Neuronal stem cell (in vitro differentiated cells): ENCODE measurements around the gene TXLNA.

Source experiments
- DNase-seq: peaks from one replicate; pipeline ENCODE4 v3.0.0-alpha.2; 2013; ENCODE audit warnings: low spot score
- H2AFZ ChIP-seq: one replicate; pipeline ENCODE4 v1.6.1; 2013; ENCODE audit warnings: mild to moderate bottlenecking, low read length, inconsistent platforms
- H2AK5ac ChIP-seq: 2 replicates; pipeline ENCODE4 v1.6.1; 2013; ENCODE audit warnings: low read depth, mild to moderate bottlenecking, inconsistent platforms, low read length, moderate library complexity, mixed read lengths
- H2BK120ac ChIP-seq: 2 replicates; pipeline ENCODE4 v1.6.1; 2013; ENCODE audit warnings: low read depth, mild to moderate bottlenecking, inconsistent platforms, low read length, moderate library complexity, mixed read lengths
- H2BK12ac ChIP-seq: one replicate; pipeline ENCODE4 v1.6.1; 2013; ENCODE audit warnings: low read length, inconsistent platforms
- H2BK15ac ChIP-seq: 2 replicates; pipeline ENCODE4 v1.6.1; 2013; ENCODE audit warnings: mild to moderate bottlenecking, low read length, inconsistent platforms, mixed read lengths
- H2BK5ac ChIP-seq: one replicate; pipeline ENCODE4 v1.6.1; 2013; ENCODE audit warnings: inconsistent platforms, mild to moderate bottlenecking, low read length, moderate library complexity
- H3K14ac ChIP-seq: one replicate; pipeline ENCODE4 v1.6.1; 2013; ENCODE audit warnings: low read length, inconsistent platforms
- H3K18ac ChIP-seq: 2 replicates; pipeline ENCODE4 v1.6.1; 2013; ENCODE audit warnings: low read length, inconsistent platforms
- H3K23ac ChIP-seq: 2 replicates; pipeline ENCODE4 v1.6.1; 2013; ENCODE audit warnings: low read depth, mild to moderate bottlenecking, mixed read lengths, low read length, inconsistent platforms; ENCODE audit not compliant: poor library complexity
- H3K27ac ChIP-seq: replicated peaks from 3 replicates; pipeline ENCODE4 v1.5.1; 2013; ENCODE audit warnings: low read length, inconsistent platforms
- H3K27me3 ChIP-seq, 3 experiments: 2 replicates each; pipeline ENCODE4 v1.6.1; 2013; ENCODE audit warnings: low read length in 3 of 3, mild to moderate bottlenecking in 2 of 3, inconsistent platforms in 1 of 3, low read depth in 1 of 3, mixed read lengths in 1 of 3, moderate library complexity in 1 of 3; ENCODE audit not compliant: control insufficient read depth in 3 of 3, insufficient read depth in 3 of 3
- H3K36me3 ChIP-seq, 2 donors: replicated peaks in 1 of 2; 2 replicates each; pipeline ENCODE4 v1.6.1; 2013; ENCODE audit warnings: low read length in 2 of 2; ENCODE audit not compliant: control insufficient read depth in 2 of 2, insufficient read depth in 2 of 2
- H3K4ac ChIP-seq: 2 replicates; pipeline ENCODE4 v1.6.1; 2013; ENCODE audit warnings: inconsistent platforms, mild to moderate bottlenecking, low read length, moderate library complexity
- H3K4me1 ChIP-seq, 2 donors: 1 replicate in 1 of 2; 2 replicates in 1 of 2; pipeline ENCODE4 v1.6.1; 2013; ENCODE audit warnings: low read length in 2 of 2, low read depth in 1 of 2; ENCODE audit not compliant: control insufficient read depth in 2 of 2, insufficient read depth in 1 of 2
- H3K4me2 ChIP-seq: one replicate; pipeline ENCODE4 v1.6.1; 2013; ENCODE audit warnings: mild to moderate bottlenecking, low read length, inconsistent platforms; ENCODE audit not compliant: insufficient read depth, poor library complexity, severe bottlenecking
- H3K4me3 ChIP-seq, 2 donors: 2 replicates each; pipeline ENCODE4 v1.5.1; 2013; ENCODE audit warnings: low read length in 2 of 2, mild to moderate bottlenecking in 2 of 2, inconsistent platforms in 1 of 2, moderate library complexity in 1 of 2
- H3K79me1 ChIP-seq: one replicate; pipeline ENCODE4 v1.6.1; 2013; ENCODE audit warnings: low read depth, mild to moderate bottlenecking, inconsistent platforms, low read length, moderate library complexity
- H3K9ac ChIP-seq: one replicate; pipeline ENCODE4 v1.6.1; 2013; ENCODE audit warnings: mild to moderate bottlenecking, low read depth, low read length, inconsistent platforms; ENCODE audit not compliant: poor library complexity
- H3K9me3 ChIP-seq, 2 donors: replicated peaks in 1 of 2; 2 replicates each; pipeline versions ENCODE3 to v1.6.1; 2013; ENCODE audit warnings: low read length in 2 of 2, mild to moderate bottlenecking in 2 of 2, inconsistent platforms in 1 of 2, low read depth in 1 of 2, mixed read lengths in 1 of 2, moderate library complexity in 1 of 2; ENCODE audit not compliant: control insufficient read depth in 2 of 2, insufficient read depth in 1 of 2
- H4K8ac ChIP-seq: one replicate; pipeline ENCODE4 v1.6.1; 2013; ENCODE audit warnings: low read depth, mild to moderate bottlenecking, inconsistent platforms, low read length, moderate library complexity
- H4K91ac ChIP-seq: one replicate; pipeline ENCODE4 v1.6.1; 2013; ENCODE audit warnings: low read length, low read depth, mild to moderate bottlenecking, inconsistent platforms; ENCODE audit not compliant: poor library complexity
- WGBS, 2 donors: extraction: QIAGEN DNeasy Blood & Tissue Kit; methylation state at CpG; one replicate each; pipeline ENCODE4 v1.1.7; 2013; ENCODE audit warnings: missing lambda C conversion rate in 2 of 2, mixed read lengths in 1 of 2; ENCODE audit not compliant: insufficient read length in 2 of 2, insufficient replicate concordance in 1 of 2; ENCODE audit errors: extremely low coverage in 2 of 2; 5-methylcytosine and 5-hydroxymethylcytosine counted together

The TXLNA gene

GRCh38 chr1:32247452-32247851 lies 68.0 kb downstream of the TXLNA start:
- Histone ChIP-seq H3K27me3 (no peaks in the 10 kb centered on the region), H3K79me1 (no peaks in the 10 kb centered on the region), H3K4me3 (no peak overlapping the region), H3K4me2 (no peak overlapping the region), H4K91ac (no peak overlapping the region), H2BK120ac (no peak overlapping the region), H3K27ac (no peak overlapping the region), H3K4ac (no peak overlapping the region), H2AK5ac (peak overlapping the region; percentile 34), H2BK12ac (no peak overlapping the region), H2BK15ac (no peak overlapping the region), H3K14ac (no peak overlapping the region), H3K36me3 (no peaks in the 10 kb centered on the region), H3K4me1 (peaks cover 12 to 23% of the 10 kb centered on the region in 2 donors), H3K9me3 (no peaks in the 10 kb centered on the region), H2AFZ (peak overlapping the region; percentile 84), H3K23ac (no peak overlapping the region), H3K9ac (no peak overlapping the region), H3K18ac (no peak overlapping the region), H2BK5ac (no peak overlapping the region), H4K8ac (no peak overlapping the region)
- WGBS, 2 donors = no CpG with 5 or more reads among the region's 12 CpGs
- no peak for DNase-seq
